A673 (cell line): ENCODE results near the gene TRAPPC12.

Experiments used
- EZH2 ChIP-seq: fragments of 200-600 bp; sonication (generic); IDR thresholded peaks from 2 replicates; pipeline ENCODE4 v1.6.1; 2017; ENCODE audit warnings: borderline replicate concordance, low read depth, mild to moderate bottlenecking, mixed read lengths, antibody characterized with exemption, low read length; ENCODE audit not compliant: poor library complexity, severe bottlenecking
- TF ChIP-seq, protein P1 (sequence below): fragments of 300-800, 200-600 bp; sonication (generic); conservative IDR thresholded peaks from 2 replicates; pipeline ENCODE4 v1.5.1; 2017; ENCODE audit warnings: low read depth, mild to moderate bottlenecking, antibody characterized with exemption, low read length, moderate library complexity, mixed read lengths

DNA sequence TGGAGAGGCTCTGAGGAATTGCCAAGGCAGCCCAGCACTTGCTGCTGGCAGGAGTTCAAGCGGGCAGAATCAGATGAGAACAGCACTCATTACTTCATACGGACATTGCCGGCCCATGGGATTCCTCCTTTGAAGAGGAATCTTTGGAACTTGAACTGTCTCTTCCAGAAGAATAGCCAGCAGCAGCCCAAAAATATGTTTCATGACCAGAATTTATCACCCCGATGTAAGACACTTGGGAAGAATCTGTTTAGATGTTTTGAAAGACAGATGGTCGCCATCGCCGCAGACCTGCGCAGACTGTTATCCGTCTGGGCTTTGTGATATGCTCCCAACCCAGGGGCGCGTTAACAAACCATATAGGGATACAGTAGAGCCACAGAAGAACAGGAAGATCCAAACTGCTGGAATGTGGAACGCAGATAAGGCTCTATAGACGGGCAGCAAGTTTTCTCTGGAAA lies 143.5 kb downstream of the TRAPPC12 start:
- no peak for TF ChIP-seq EZH2
- TF ChIP-seq, protein P1, sequence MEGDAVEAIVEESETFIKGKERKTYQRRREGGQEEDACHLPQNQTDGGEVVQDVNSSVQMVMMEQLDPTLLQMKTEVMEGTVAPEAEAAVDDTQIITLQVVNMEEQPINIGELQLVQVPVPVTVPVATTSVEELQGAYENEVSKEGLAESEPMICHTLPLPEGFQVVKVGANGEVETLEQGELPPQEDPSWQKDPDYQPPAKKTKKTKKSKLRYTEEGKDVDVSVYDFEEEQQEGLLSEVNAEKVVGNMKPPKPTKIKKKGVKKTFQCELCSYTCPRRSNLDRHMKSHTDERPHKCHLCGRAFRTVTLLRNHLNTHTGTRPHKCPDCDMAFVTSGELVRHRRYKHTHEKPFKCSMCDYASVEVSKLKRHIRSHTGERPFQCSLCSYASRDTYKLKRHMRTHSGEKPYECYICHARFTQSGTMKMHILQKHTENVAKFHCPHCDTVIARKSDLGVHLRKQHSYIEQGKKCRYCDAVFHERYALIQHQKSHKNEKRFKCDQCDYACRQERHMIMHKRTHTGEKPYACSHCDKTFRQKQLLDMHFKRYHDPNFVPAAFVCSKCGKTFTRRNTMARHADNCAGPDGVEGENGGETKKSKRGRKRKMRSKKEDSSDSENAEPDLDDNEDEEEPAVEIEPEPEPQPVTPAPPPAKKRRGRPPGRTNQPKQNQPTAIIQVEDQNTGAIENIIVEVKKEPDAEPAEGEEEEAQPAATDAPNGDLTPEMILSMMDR: no peak
